GM20000 (cell line): ENCODE results near the gene TSBP1.

Source experiments
- DNase-seq: peaks from one replicate; pipeline ENCODE4 v3.0.0; 2012; ENCODE audit warnings: low spot score
- CTCF ChIP-seq: IDR thresholded peaks from 2 replicates; pipeline ENCODE4 v1.5.1; 2012; ENCODE audit warnings: mild to moderate bottlenecking, control low read depth; ENCODE audit errors: extremely low read depth, missing control alignments

The TSBP1 gene

GRCh38 chr6:32406857-32407256 is 35.2 kb upstream of the TSBP1 start, which contains the start of gene BTNL2:
Gene BTNL2 (minus strand): TSS chr6:32407181. CDS start chr6:32407123, 58 bp downstream.
- no peak for DNase-seq
- no peak for TF ChIP-seq CTCF

- TF ChIP-seq CTCF: no peak
- no peak for DNase-seq
These were observed 34.5 kb upstream of the TSBP1 start for GRCh38 chr6:32406197-32406596.

GRCh38 chr6:32405656-32406055 is 34.0 kb upstream of the TSBP1 start:
- DNase-seq: no peak
- no peak for TF ChIP-seq CTCF

- no peak for TF ChIP-seq CTCF
- DNase-seq: no peak
These were observed 31.1 kb upstream of the TSBP1 start for GRCh38 chr6:32402812-32403211.

GRCh38 chr6:32401284-32401963 is 29.7 kb upstream of the TSBP1 start:
- no peak for TF ChIP-seq CTCF
- DNase-seq: no peak

GRCh38 chr6:32397252-32397920 is 25.7 kb upstream of the TSBP1 start:
- DNase-seq: peak; percentile 74

More at GRCh38 chr6:32397252-32397920, 25.7 kb upstream of the TSBP1 start:
- TF ChIP-seq CTCF: no peak
